Stimulated activated CD8-positive, alpha-beta memory T cell treated with anti-CD3 and anti-CD28 coated beads, Interleukin-2, amount 100 ng/mL, for 48 hours (primary cell): ENCODE results near the gene CPOX.

Source experiments
- DNase-seq, 2 donors: peaks; one replicate each; pipeline ENCODE4 v3.0.0-alpha.2; 2020; ENCODE audit warnings: low read depth in 2 of 2

The CPOX gene

GRCh38 chr3:98536456-98537017, 56.9 kb downstream of the CPOX start:
- no peak for DNase-seq

DNA sequence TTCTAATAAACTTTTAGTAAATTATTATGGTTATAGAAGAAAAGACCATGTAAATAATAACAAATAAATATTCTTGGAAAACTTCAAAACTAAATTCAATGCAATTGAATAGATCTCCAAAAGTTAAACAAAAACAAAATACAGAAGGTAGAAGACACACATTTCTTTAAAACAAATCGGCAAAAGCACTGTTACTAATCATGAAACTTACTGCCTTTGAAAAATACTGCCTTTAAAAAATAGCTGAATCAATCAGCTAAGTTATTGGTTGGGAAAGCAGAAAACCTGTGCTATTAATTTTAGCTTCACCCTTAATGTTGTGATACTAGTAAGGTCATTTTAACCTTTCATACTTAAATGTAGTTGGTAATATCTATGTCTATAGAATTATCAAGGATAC, 58.7 kb downstream of the CPOX start:
- DNase-seq = no peak

GRCh38 chr3:98534168-98534567, 59.2 kb downstream of the CPOX start:
- no peak for DNase-seq

DNA sequence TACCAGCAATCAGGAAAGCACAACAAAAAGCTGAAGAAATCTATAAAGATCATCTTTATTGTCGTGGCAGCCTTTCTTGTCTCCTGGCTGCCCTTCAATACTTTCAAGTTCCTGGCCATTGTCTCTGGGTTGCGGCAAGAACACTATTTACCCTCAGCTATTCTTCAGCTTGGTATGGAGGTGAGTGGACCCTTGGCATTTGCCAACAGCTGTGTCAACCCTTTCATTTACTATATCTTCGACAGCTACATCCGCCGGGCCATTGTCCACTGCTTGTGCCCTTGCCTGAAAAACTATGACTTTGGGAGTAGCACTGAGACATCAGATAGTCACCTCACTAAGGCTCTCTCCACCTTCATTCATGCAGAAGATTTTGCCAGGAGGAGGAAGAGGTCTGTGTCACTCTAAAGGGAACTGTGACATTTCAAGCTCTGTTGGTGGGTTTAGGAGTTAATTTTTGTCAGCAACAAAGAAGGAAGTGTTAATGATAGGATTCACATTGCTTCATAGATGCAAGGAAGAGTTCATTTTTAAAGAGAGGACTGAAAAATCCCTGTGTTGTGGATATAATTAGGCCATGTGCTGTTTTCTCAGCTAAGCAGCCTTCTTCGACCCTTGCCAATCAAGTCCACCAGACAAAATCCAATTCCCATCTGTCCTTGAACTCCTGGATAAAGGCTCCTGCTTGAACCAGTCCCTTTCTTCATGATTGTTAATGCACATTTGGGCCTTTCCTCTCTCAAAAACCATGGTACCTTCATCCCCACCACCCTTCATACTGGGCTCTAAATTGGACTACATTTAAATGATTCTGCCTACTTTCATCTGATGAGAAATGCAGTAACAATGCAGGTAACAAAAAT, 60.5 kb downstream of the CPOX start:
- no peak for DNase-seq

DNA sequence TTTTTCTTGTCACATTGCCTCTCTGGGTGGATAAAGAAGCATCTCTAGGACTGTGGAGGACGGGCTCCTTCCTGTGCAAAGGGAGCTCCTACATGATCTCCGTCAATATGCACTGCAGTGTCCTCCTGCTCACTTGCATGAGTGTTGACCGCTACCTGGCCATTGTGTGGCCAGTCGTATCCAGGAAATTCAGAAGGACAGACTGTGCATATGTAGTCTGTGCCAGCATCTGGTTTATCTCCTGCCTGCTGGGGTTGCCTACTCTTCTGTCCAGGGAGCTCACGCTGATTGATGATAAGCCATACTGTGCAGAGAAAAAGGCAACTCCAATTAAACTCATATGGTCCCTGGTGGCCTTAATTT, 61.2 kb downstream of the CPOX start:
- DNase-seq = no peak

DNA sequence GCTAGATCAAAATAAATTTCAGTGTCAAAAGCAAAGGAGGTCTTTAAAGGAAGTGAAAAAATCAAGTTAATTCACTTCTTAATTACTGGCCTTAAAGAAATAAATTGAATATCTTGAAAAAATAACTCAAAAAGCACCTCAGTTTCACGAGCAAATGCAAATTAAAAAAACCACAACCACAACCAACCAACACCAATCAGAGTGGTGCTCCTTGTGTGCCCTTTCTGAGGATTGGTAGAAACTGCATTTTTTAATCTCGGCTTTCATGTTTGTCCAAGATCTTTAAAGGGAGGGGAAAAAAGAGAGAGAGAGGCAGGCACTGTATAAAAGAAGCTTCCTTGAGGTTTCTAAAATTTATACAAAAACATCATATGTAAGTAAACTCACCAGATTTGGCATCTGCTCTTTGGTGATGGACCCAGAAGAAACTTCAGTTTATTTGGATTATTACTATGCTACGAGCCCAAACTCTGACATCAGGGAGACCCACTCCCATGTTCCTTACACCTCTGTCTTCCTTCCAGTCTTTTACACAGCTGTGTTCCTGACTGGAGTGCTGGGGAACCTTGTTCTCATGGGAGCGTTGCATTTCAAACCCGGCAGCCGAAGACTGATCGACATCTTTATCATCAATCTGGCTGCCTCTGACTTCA, 61.7 kb downstream of the CPOX start, which contains the start of gene GPR15:
Gene GPR15, plus strand, starts transcription at position 357 of the 653 bp plus-strand sequence. Its CDS starts 56 bp downstream, at position 413.
- DNase-seq = no peak

GRCh38 chr3:98530676-98531075, 62.7 kb downstream of the CPOX start:
- no peak for DNase-seq

GRCh38 chr3:98529856-98530459, 63.5 kb downstream of the CPOX start:
- DNase-seq = no peak
